H1 (cell line): ENCODE measurements around the gene SLC6A18. TPM values are rescaled to one million over a fixed set of nuclear protein-coding genes. Genes with fewer than 3 reads are reported as not detected.

ENCODE experiments used
- CTCF ChIA-PET: fragments of 300-600 bp; sonication (Branson Sonifier 250); formaldehyde crosslinking; loops from one replicate; lab custom pipeline; 2021; ENCODE audit not compliant: partially characterized antibody; lab: Charles Lee
- POLR2A ChIA-PET: fragments of 300-600 bp; sonication (Branson Sonifier 250); formaldehyde crosslinking; loops from one replicate; lab custom pipeline; 2021; ENCODE audit warnings: inconsistent platforms; ENCODE audit not compliant: partially characterized antibody; lab: Charles Lee
- DNase-seq, 2 experiments: peaks; one replicate each; pipeline versions ENCODE4 v3.0.0 to v3.0.0-alpha.2; 2010 to 2022; ENCODE audit warnings: low spot score in 2 of 2, low read depth in 1 of 2, mixed read lengths in 1 of 2
- FAIRE-seq: peaks from 2 replicates; lab custom pipeline; 2011; peaks lifted over from hg19 to GRCh38; lab: Jason Lieb, UNC
- H2AFZ ChIP-seq: 2 replicates; pipeline ENCODE4 v1.8.1; 2012; ENCODE audit warnings: low read length, inconsistent platforms
- H2AK5ac ChIP-seq: 2 replicates; pipeline ENCODE4 v1.6.1; 2013; ENCODE audit warnings: low read depth, low read length
- H2BK120ac ChIP-seq: replicated peaks from 2 replicates; pipeline ENCODE3; 2013; ENCODE audit warnings: low read depth, low read length, inconsistent platforms
- H2BK12ac ChIP-seq: 2 replicates; pipeline ENCODE4 v1.6.1; 2013; ENCODE audit warnings: low read depth, low read length
- H2BK15ac ChIP-seq: 2 replicates; pipeline ENCODE4 v1.6.1; 2013; ENCODE audit warnings: low read length
- H2BK20ac ChIP-seq: 2 replicates; pipeline ENCODE4 v1.6.1; 2013; ENCODE audit warnings: low read length
- H2BK5ac ChIP-seq: 2 replicates; pipeline ENCODE4 v1.6.1; 2013; ENCODE audit warnings: low read depth, low read length
- H3K14ac ChIP-seq: 2 replicates; pipeline ENCODE4 v1.6.1; 2013; ENCODE audit warnings: inconsistent platforms; ENCODE audit not compliant: insufficient read length
- H3K18ac ChIP-seq: 2 replicates; pipeline ENCODE4 v1.6.1; 2013; ENCODE audit warnings: low read length; ENCODE audit errors: extremely low read depth
- H3K23ac ChIP-seq: 2 replicates; pipeline ENCODE4 v1.6.1; 2013; ENCODE audit warnings: inconsistent platforms; ENCODE audit not compliant: insufficient read length
- H3K23me2 ChIP-seq: 2 replicates; pipeline ENCODE4 v1.6.1; 2013; ENCODE audit warnings: low read depth, low read length
- H3K27ac ChIP-seq: 2 replicates; pipeline ENCODE4 v1.6.1; 2011; ENCODE audit warnings: low read depth, low read length, inconsistent platforms
- H3K27me3 ChIP-seq, 4 experiments: replicated peaks in 1 of 4; 1 replicate in 1 of 4; 2 replicates in 3 of 4; pipeline versions ENCODE4 v1.6.1 to v1.8.1; 2011 to 2013; ENCODE audit warnings: low read length in 3 of 4, mild to moderate bottlenecking in 3 of 4, inconsistent platforms in 2 of 4, mixed read lengths in 2 of 4, moderate library complexity in 1 of 4; ENCODE audit not compliant: control insufficient read depth in 3 of 4, insufficient read depth in 3 of 4; ENCODE audit errors: extremely low read depth in 1 of 4
- H3K36me3 ChIP-seq, 4 experiments: 2 replicates each; pipeline versions ENCODE4 v1.6.1 to v1.8.1; 2011 to 2013; ENCODE audit warnings: mild to moderate bottlenecking in 4 of 4, low read length in 3 of 4, moderate library complexity in 2 of 4, control low read depth in 1 of 4, inconsistent platforms in 1 of 4; ENCODE audit not compliant: insufficient read depth in 4 of 4, control insufficient read depth in 2 of 4
- H3K4ac ChIP-seq: replicated peaks from 2 replicates; pipeline ENCODE3; 2013; ENCODE audit warnings: low read length, low read depth, mixed read lengths, inconsistent platforms; ENCODE audit not compliant: insufficient read length
- H3K4me1 ChIP-seq, 4 experiments: replicated peaks in 1 of 4; 1 replicate in 1 of 4; 2 replicates in 3 of 4; pipeline versions ENCODE4 v1.6.1 to v1.8.1; 2011 to 2013; ENCODE audit warnings: low read length in 3 of 4, inconsistent platforms in 2 of 4, mixed read lengths in 1 of 4; ENCODE audit not compliant: insufficient read depth in 4 of 4, control insufficient read depth in 3 of 4
- H3K4me2 ChIP-seq, 2 experiments: 2 replicates each; pipeline versions ENCODE4 v1.6.1 to v1.8.1; 2011 to 2013; ENCODE audit warnings: low read depth in 2 of 2, low read length in 2 of 2, control low read depth in 1 of 2, inconsistent platforms in 1 of 2, mild to moderate bottlenecking in 1 of 2; ENCODE audit not compliant: insufficient read depth in 1 of 2
- H3K4me3 ChIP-seq, 4 experiments: fragments of 200-600, 300-600 bp in 1 of 4; sonication (generic), shearing (Covaris generic), sonication (Bioruptor Twin) in 1 of 4; 2 replicates each; pipeline versions ENCODE4 v1.5.1 to v1.8.1; 2011 to 2016; ENCODE audit warnings: low read length in 4 of 4, low read depth in 3 of 4, control low read depth in 2 of 4, inconsistent platforms in 2 of 4, mild to moderate bottlenecking in 2 of 4, mixed read lengths in 1 of 4, moderate library complexity in 1 of 4; ENCODE audit not compliant: insufficient read depth in 2 of 4; ENCODE audit errors: extremely low read depth in 1 of 4
- H3K56ac ChIP-seq: replicated peaks from 2 replicates; pipeline ENCODE3; 2013; ENCODE audit warnings: low read depth, mild to moderate bottlenecking, mixed read lengths, low read length, inconsistent platforms; ENCODE audit not compliant: insufficient read length
- H3K79me1 ChIP-seq: 2 replicates; pipeline ENCODE4 v1.6.1; 2013; ENCODE audit warnings: low read depth, low read length, control low read depth
- H3K79me2 ChIP-seq, 2 experiments: 2 replicates each; pipeline versions ENCODE4 v1.6.1 to v1.8.1; 2012 to 2013; ENCODE audit warnings: low read length in 2 of 2, mild to moderate bottlenecking in 2 of 2, inconsistent platforms in 1 of 2; ENCODE audit not compliant: insufficient read depth in 2 of 2, control insufficient read depth in 1 of 2
- H3K9ac ChIP-seq, 4 experiments: replicated peaks in 1 of 4; 1 replicate in 1 of 4; 2 replicates in 3 of 4; pipeline versions ENCODE4 v1.6.1 to v1.8.1; 2011 to 2013; ENCODE audit warnings: low read depth in 3 of 4, low read length in 3 of 4, control low read depth in 2 of 4, mild to moderate bottlenecking in 2 of 4, moderate library complexity in 2 of 4, inconsistent platforms in 1 of 4; ENCODE audit errors: extremely low read depth in 1 of 4
- H3K9me3 ChIP-seq, 2 experiments: 2 replicates each; pipeline versions ENCODE4 v1.6.1 to v1.8.1; 2012 to 2013; ENCODE audit warnings: mild to moderate bottlenecking in 2 of 2, moderate library complexity in 2 of 2, control low read depth in 1 of 2, inconsistent platforms in 1 of 2, low read depth in 1 of 2, low read length in 1 of 2, mixed read lengths in 1 of 2; ENCODE audit not compliant: insufficient read depth in 2 of 2
- H4K20me1 ChIP-seq, 2 experiments: replicated peaks in 1 of 2; 2 replicates each; pipeline versions ENCODE3 to v1.8.1; 2011 to 2013; ENCODE audit warnings: inconsistent platforms in 2 of 2, low read length in 2 of 2, mild to moderate bottlenecking in 1 of 2; ENCODE audit not compliant: insufficient read depth in 2 of 2, control insufficient read depth in 1 of 2
- H4K5ac ChIP-seq: 2 replicates; pipeline ENCODE4 v1.6.1; 2013; ENCODE audit warnings: low read length, low read depth, mixed read lengths, inconsistent platforms; ENCODE audit not compliant: insufficient read length
- H4K8ac ChIP-seq: 2 replicates; pipeline ENCODE4 v1.8.0; 2013; ENCODE audit warnings: mild to moderate bottlenecking, moderate library complexity, low read length, inconsistent platforms; ENCODE audit not compliant: insufficient read depth; ENCODE audit errors: extremely low read depth
- H4K91ac ChIP-seq: replicated peaks from 2 replicates; pipeline ENCODE3; 2013; ENCODE audit warnings: low read length, mixed read lengths, inconsistent platforms; ENCODE audit not compliant: insufficient read length
- ASH2L ChIP-seq: fragments of 200-600, 300-600 bp; sonication (generic); IDR thresholded peaks from one replicate; pipeline ENCODE4 v1.7.1; 2017; ENCODE audit warnings: low read length
- HDAC6 ChIP-seq: IDR thresholded peaks from one replicate; pipeline ENCODE4 v1.7.1; 2012; ENCODE audit warnings: low read depth, mild to moderate bottlenecking, inconsistent platforms, low read length, moderate library complexity
- POU5F1 ChIP-seq: IDR thresholded peaks from 2 replicates; pipeline ENCODE4 v1.6.1; 2011; ENCODE audit warnings: low read depth, mild to moderate bottlenecking, low read length, moderate library complexity
- RBBP5 ChIP-seq: IDR thresholded peaks from 2 replicates; pipeline ENCODE4 v1.7.1; 2012; ENCODE audit warnings: low read depth, mild to moderate bottlenecking, inconsistent platforms, low read length, moderate library complexity, borderline replicate concordance
- RFX5 ChIP-seq: IDR thresholded peaks from 2 replicates; pipeline ENCODE4 v1.6.1; 2011; ENCODE audit warnings: low read depth, low read length, improper control_type of control experiment, borderline replicate concordance
- SP2 ChIP-seq: IDR thresholded peaks from 2 replicates; pipeline ENCODE4 v1.6.1; 2012; ENCODE audit warnings: mild to moderate bottlenecking, low read length, inconsistent platforms
- SUZ12 ChIP-seq: fragments of 200-600 bp; sonication (generic); IDR thresholded peaks from 2 replicates; pipeline ENCODE4 v1.6.1; 2012; ENCODE audit warnings: mild to moderate bottlenecking, inconsistent platforms, low read length, moderate library complexity, mixed read lengths
- TCF12 ChIP-seq: IDR thresholded peaks from 2 replicates; pipeline ENCODE4 v1.6.1; 2011; ENCODE audit warnings: low read depth, mild to moderate bottlenecking, low read length
- YY1 ChIP-seq: IDR thresholded peaks from 2 replicates; pipeline ENCODE4 v1.6.1; 2011; ENCODE audit warnings: low read depth, mild to moderate bottlenecking, low read length
- WGBS, 2 experiments: shearing (Covaris generic) in 1 of 2; methylation state at CpG; one replicate each; pipeline versions ENCODE4 v1.1.6 to v1.1.7; 2013 to 2015; ENCODE audit warnings: low lambda C conversion rate in 2 of 2, mixed read lengths in 2 of 2, inconsistent platforms in 1 of 2, low coverage in 1 of 2, missing lambda C conversion rate in 1 of 2; ENCODE audit not compliant: insufficient replicate concordance in 2 of 2, insufficient coverage in 1 of 2, insufficient read length in 1 of 2; ENCODE audit errors: extremely low coverage in 1 of 2, missing lambda C conversion rate in 1 of 2; 5-methylcytosine and 5-hydroxymethylcytosine counted together
- polyA plus RNA-seq, 7 experiments: library from polyadenylated mRNA; depleted of rRNA in 3 of 7; stranded (reverse) in 5 of 7; unstranded in 2 of 7; fragments of >200 nt in 5 of 7; fragments of 200-250 nt in 2 of 7; gene quantifications; 1 replicate in 5 of 7; 2 replicates in 1 of 7; 4 replicates in 1 of 7; pipeline versions ENCODE4 v1.2.1 to v1.2.3, GENCODE V29; 2011 to 2013; ENCODE audit warnings: missing spikeins in 2 of 7, mixed read lengths in 2 of 7
- total RNA-seq: library from RNA; stranded (reverse); fragmentation: NEBNext Ultra II Directional; extraction: Animal tissue kit (Norgen Biotek cat#: 25700); gene quantifications from 2 replicates; pipeline ENCODE4 v1.2.1, GENCODE V29; 2021
- TF ChIP-seq, protein P1 (sequence below): IDR thresholded peaks from 2 replicates; pipeline ENCODE4 v1.6.1; 2011; ENCODE audit warnings: low read length, improper control_type of control experiment
- TF ChIP-seq, protein P2 (sequence below): IDR thresholded peaks from 2 replicates; pipeline ENCODE4 v1.6.1; 2012; ENCODE audit warnings: inconsistent platforms

SLC6A18 gene
- total and polyA plus RNA-seq, 2 of the 8 experiments (the other 6 are each of a cell fraction or from before 2014, with no cell fraction given) = not detected

DNA sequence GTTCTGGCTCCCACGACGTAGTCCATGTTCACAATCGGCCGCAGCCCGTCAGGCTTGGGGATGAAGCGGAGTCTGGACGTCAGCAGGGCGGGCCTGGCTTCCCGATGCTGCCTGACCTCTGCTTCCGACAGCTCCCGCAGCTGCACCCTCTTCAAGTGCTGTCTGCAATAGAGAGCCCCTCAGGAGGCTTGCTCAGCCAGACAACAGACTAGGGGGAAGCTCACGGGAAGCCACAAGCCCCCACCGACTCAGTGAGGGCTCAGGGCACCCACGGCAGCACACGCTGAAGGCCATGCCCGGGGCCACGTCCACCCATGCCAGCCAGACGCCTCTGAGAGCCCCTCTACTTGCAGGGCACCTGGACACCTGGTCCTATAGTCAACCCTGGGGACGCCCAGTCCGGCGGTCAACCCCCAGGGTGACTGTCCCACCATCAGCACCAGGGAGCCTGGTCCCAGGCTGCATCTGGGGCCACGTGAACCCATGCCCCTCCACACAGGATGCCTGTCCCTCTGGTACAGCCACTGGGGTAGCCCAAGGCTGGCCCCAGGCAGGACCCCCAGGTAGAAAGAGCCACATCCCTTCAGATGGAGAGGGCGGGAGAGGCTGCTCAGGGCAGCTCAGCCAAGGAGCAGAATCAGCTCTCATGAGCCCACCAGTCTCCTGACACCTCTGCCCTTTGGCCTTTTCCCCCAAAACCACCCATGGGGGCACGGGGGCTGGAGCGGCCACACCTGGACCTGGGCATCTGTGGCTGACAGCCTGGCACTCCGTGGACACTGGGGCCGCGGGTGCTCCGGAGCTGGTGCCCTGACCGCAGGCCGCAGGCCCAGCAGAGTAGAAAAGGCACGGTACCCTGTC is 55.2 kb downstream of the SLC6A18 start:
- POLR2A ChIA-PET = no interaction called here
- no peak overlapping the region for H2BK20ac ChIP-seq
- CTCF ChIA-PET = interaction anchor here (1.4 kb wide), 1 partner anchor 113 kb away, joined by 3 read pairs; no protein-coding TSS in a partner anchor
- H2BK5ac ChIP-seq = no peak overlapping the region
- H3K4me1 ChIP-seq = no peaks in the 10 kb centered on the region
- H3K4me2 ChIP-seq = no peak overlapping the region
- no peaks in the 10 kb centered on the region for H3K9me3 ChIP-seq
- H3K23me2 ChIP-seq = peaks cover 3% of the 10 kb centered on the region; the same call in 1 of the 2 replicates
- no peak overlapping the region for H3K23ac ChIP-seq
- no peak overlapping the region for H4K8ac ChIP-seq
- H2AFZ ChIP-seq = no peak overlapping the region
- peaks cover 6 to 10% of the 10 kb centered on the region in 2 experiments for H4K20me1 ChIP-seq
- H3K4me3 ChIP-seq = no peak overlapping the region
- H3K27me3 ChIP-seq = no peaks in the 10 kb centered on the region
- WGBS, 2 experiments = 94% methylated on average over 31 of the region's 32 CpGs; no CpG with 5 or more reads in 1 of the 2 experiments
- no peak overlapping the region for H2AK5ac ChIP-seq
- H3K79me1 ChIP-seq = peaks cover 3% of the 10 kb centered on the region
- H2BK12ac ChIP-seq = no peak overlapping the region
- H3K27ac ChIP-seq = no peak overlapping the region
- no peak overlapping the region for H4K5ac ChIP-seq
- H3K14ac ChIP-seq = no peak overlapping the region
- H3K56ac ChIP-seq = no peak overlapping the region
- FAIRE-seq (no peak), DNase-seq (no peak)
- H3K9ac ChIP-seq = no peak overlapping the region
- H3K4ac ChIP-seq = no peak overlapping the region
- H2BK15ac ChIP-seq = no peak overlapping the region
- no peak overlapping the region for H3K18ac ChIP-seq
- H3K79me2 ChIP-seq = peaks cover 0 to 18% of the 10 kb centered on the region in 2 experiments; a peak in 2 of 4 replicates
- H2BK120ac ChIP-seq = no peak overlapping the region
- H3K36me3 ChIP-seq = peaks cover 0 to 18% (median 8%) of the 10 kb centered on the region in 4 experiments; a peak in 4 of 8 replicates
- no peak overlapping the region for H4K91ac ChIP-seq
- TF ChIP-seq YY1 = no peak
- TF ChIP-seq TCF12 = no peak
- no peak for TF ChIP-seq RBBP5
- TF ChIP-seq ASH2L = no peak
- TF ChIP-seq, protein P1, sequence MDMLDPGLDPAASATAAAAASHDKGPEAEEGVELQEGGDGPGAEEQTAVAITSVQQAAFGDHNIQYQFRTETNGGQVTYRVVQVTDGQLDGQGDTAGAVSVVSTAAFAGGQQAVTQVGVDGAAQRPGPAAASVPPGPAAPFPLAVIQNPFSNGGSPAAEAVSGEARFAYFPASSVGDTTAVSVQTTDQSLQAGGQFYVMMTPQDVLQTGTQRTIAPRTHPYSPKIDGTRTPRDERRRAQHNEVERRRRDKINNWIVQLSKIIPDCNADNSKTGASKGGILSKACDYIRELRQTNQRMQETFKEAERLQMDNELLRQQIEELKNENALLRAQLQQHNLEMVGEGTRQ = no peak
- TF ChIP-seq, protein P2, sequence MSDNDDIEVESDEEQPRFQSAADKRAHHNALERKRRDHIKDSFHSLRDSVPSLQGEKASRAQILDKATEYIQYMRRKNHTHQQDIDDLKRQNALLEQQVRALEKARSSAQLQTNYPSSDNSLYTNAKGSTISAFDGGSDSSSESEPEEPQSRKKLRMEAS = no peak
- TF ChIP-seq RFX5 = no peak
- TF ChIP-seq HDAC6 = no peak
- TF ChIP-seq SP2 = no peak
- no peak for TF ChIP-seq SUZ12
- TF ChIP-seq POU5F1 = no peak
